Osteoblast (primary cell): ENCODE data around the gene ITGB8. TPM values are rescaled to one million over a fixed set of nuclear protein-coding genes. Genes with fewer than 3 reads are reported as not detected.
A peak's percentile ranks its signal among the peaks of the same experiment; 100 is the strongest.

Source experiments
- DNase-seq: peaks from one replicate; pipeline ENCODE4 v3.0.0; 2011; ENCODE audit warnings: low spot score, mixed read lengths; ENCODE audit not compliant: insufficient read length; ENCODE audit errors: missing footprints
- H2AFZ ChIP-seq: 2 replicates; pipeline ENCODE4 v1.6.0; 2011; ENCODE audit warnings: mild to moderate bottlenecking, low read length
- H3K27ac ChIP-seq: 2 replicates; pipeline ENCODE4 v1.5.1; 2011; ENCODE audit warnings: mild to moderate bottlenecking, low read depth, low read length, moderate library complexity
- H3K27me3 ChIP-seq: 2 replicates; pipeline ENCODE4 v1.6.0; 2012; ENCODE audit warnings: mild to moderate bottlenecking, control low read depth, inconsistent platforms, low read length, moderate library complexity; ENCODE audit not compliant: insufficient read depth
- H3K36me3 ChIP-seq: 2 replicates; pipeline ENCODE4 v1.5.1; 2011; ENCODE audit warnings: mild to moderate bottlenecking, low read length, control low read depth, moderate library complexity; ENCODE audit not compliant: insufficient read depth
- H3K4me1 ChIP-seq: 2 replicates; pipeline ENCODE4 v1.5.1; 2011; ENCODE audit warnings: mild to moderate bottlenecking, low read length, control low read depth, moderate library complexity; ENCODE audit not compliant: insufficient read depth
- H3K4me2 ChIP-seq: 2 replicates; pipeline ENCODE4 v1.6.0; 2011; ENCODE audit warnings: mild to moderate bottlenecking, low read length; ENCODE audit not compliant: insufficient read depth
- H3K4me3 ChIP-seq: fragments of 200-600 bp; sonication (generic); 3 replicates; pipeline ENCODE4 v1.5.1; 2012; ENCODE audit warnings: mild to moderate bottlenecking, low read length, inconsistent platforms; ENCODE audit not compliant: insufficient read depth
- H3K79me2 ChIP-seq: 2 replicates; pipeline ENCODE4 v1.6.0; 2012; ENCODE audit warnings: mild to moderate bottlenecking, low read length, control low read depth, inconsistent platforms; ENCODE audit not compliant: insufficient read depth
- H3K9me3 ChIP-seq: 2 replicates; pipeline ENCODE4 v1.5.1; 2011; ENCODE audit warnings: low read depth, low read length, control low read depth
- H4K20me1 ChIP-seq: 2 replicates; pipeline ENCODE4 v1.6.0; 2012; ENCODE audit warnings: mild to moderate bottlenecking, low read length, control low read depth; ENCODE audit not compliant: insufficient read depth
- total RNA-seq: library from RNA; depleted of rRNA; stranded (reverse); fragments of >200 nt; gene quantifications from 2 replicates; pipeline ENCODE4 v1.2.3, GENCODE V29; 2012
- TF ChIP-seq, protein P1 (sequence below): IDR thresholded peaks from 2 replicates; pipeline ENCODE4 v1.5.1; 2011; ENCODE audit warnings: mild to moderate bottlenecking, low read depth, low read length, moderate library complexity; ENCODE audit errors: extremely low read depth

ITGB8 gene
- 30.9 and 35.1 TPM in 2 replicates for total RNA-seq

DNA sequence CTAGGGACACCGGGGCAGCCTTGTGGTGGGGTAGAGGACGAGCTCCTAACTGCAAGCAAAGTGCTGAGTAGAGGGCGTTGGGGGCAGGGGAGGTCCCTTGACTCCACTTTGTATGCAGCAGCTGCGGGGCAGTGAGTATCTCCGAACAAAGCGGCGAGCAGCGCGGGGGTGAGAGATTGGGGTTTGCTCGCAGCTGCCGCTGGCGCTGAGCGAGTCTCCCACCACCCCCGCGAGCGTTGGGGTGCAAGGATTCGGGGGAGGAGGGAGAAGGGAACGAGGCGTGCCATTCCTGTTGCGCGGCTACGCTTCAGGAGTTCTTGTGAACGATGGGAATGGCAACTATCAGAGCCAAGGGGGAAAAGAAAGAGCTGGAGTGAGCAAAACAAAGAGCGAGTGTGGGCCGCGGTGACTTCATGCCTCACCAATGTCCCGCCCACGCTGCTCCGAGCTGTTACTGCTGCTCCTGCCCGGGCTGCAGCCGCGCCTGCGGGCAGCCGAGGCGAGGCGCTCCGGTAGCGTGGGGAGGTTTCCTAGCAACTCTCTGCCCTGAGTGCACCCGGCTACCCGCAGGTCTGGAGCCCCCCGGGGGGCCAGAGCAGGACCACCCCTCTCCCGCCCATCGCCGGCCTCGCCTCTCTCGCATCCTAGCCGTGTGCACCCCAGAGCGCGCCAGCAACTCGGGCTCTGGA is at the start of gene ITGB8:
Gene ITGB8 (plus strand): TSS at position 662 of the 689 bp plus-strand sequence. CDS start 907 bp downstream, outside the sequence.
- H3K27ac ChIP-seq = peak within 1 kb of the TSS; percentile 89
- no peaks in the 10 kb centered on the region for H4K20me1 ChIP-seq

GRCh38 chr7:20282959-20283358 is 47.7 kb upstream of the ITGB8 start:
- Histone ChIP-seq H3K27me3 (no peaks in the 10 kb centered on the region), H3K9me3 (no peaks in the 10 kb centered on the region), H3K4me1 (peaks cover 7% of the 10 kb centered on the region), H2AFZ (no peak overlapping the region), H3K4me3 (no peak overlapping the region), H3K27ac (no peak overlapping the region), H3K36me3 (no peaks in the 10 kb centered on the region), H3K79me2 (no peaks in the 10 kb centered on the region), H4K20me1 (no peaks in the 10 kb centered on the region), H3K4me2 (no peak overlapping the region)
- DNase-seq = no peak
- TF ChIP-seq, protein P1, sequence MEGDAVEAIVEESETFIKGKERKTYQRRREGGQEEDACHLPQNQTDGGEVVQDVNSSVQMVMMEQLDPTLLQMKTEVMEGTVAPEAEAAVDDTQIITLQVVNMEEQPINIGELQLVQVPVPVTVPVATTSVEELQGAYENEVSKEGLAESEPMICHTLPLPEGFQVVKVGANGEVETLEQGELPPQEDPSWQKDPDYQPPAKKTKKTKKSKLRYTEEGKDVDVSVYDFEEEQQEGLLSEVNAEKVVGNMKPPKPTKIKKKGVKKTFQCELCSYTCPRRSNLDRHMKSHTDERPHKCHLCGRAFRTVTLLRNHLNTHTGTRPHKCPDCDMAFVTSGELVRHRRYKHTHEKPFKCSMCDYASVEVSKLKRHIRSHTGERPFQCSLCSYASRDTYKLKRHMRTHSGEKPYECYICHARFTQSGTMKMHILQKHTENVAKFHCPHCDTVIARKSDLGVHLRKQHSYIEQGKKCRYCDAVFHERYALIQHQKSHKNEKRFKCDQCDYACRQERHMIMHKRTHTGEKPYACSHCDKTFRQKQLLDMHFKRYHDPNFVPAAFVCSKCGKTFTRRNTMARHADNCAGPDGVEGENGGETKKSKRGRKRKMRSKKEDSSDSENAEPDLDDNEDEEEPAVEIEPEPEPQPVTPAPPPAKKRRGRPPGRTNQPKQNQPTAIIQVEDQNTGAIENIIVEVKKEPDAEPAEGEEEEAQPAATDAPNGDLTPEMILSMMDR = no peak

More for the DNA sequence above, at the start of gene ITGB8:
- H3K36me3 ChIP-seq = no peaks in the 10 kb centered on the region
- no peaks in the 10 kb centered on the region for H3K9me3 ChIP-seq
- H3K79me2 ChIP-seq = no peaks in the 10 kb centered on the region
- H3K4me2 ChIP-seq = peak within 1 kb of the TSS; percentile 92
- peak; percentile 96 for DNase-seq
- no peaks in the 10 kb centered on the region for H3K27me3 ChIP-seq
- H3K4me1 ChIP-seq = peaks cover 16% of the 10 kb centered on the region
- H2AFZ ChIP-seq = peak within 1 kb of the TSS; percentile 86
- TF ChIP-seq, protein P1 = no peak
- peak within 1 kb of the TSS; percentile 77 for H3K4me3 ChIP-seq

DNA sequence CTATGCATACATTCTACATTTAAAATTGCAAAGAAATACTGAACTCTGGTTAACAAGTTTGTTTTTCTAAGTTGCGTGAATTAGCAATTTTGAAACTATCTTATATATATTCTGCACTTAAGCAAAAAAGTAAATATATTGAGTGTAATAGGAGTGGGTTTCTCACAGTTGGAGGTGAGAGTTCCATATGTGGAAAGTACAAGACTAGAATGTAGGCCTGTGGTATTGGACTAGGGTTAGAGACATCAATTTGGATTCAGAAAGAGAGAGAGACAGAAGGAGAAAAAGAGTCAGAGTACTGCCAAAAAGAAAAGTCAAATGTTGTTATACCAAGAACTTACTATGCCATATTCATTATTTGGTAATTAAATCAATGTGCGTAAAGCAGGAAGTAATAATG is 47.3 kb upstream of the ITGB8 start:
- no peaks in the 10 kb centered on the region for H3K79me2 ChIP-seq
- no peak overlapping the region for H3K4me3 ChIP-seq
- H2AFZ ChIP-seq = no peak overlapping the region
- no peak for DNase-seq
- no peaks in the 10 kb centered on the region for H3K9me3 ChIP-seq
- H3K27me3 ChIP-seq = no peaks in the 10 kb centered on the region
- TF ChIP-seq, protein P1 = no peak
- no peak overlapping the region for H3K4me2 ChIP-seq
- no peaks in the 10 kb centered on the region for H4K20me1 ChIP-seq
- H3K27ac ChIP-seq = no peak overlapping the region
- no peaks in the 10 kb centered on the region for H3K36me3 ChIP-seq
- H3K4me1 ChIP-seq = peaks cover 7% of the 10 kb centered on the region

DNA sequence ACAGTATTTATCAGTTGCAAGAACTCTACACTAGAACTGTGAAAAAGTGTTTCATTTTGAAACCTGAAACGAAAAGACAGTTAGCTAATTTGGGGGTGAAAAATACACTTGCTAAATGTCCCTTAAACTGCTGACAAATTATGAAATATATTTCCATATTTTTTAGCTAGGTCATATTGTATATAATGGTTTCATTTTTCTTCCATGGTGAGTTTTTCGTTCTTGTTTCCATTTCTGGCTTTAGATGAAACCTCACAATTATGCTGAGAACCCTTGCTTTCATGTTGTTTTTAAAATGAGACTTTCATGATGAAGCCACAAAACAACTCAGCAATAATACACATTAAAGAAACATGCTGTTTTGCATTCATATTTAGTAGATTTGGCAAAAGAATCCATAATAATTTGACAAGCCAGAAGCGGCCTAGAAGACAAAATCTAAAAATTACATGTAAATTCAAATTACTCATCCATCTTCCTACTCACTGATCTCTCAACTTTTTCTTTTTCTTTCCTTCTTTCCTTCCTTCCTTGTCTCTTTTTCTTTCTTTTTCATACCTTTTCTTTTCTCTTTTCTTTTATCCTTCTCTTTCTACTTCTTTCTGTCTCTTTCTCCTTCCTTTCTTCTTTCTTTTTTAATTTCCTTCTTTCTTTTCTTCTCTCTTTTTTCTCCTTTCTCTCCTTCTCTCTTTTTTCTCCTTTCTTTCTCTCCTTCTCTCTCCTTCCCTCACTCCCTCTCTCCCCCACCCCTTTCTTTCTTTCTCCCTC is 46.5 kb upstream of the ITGB8 start:
- TF ChIP-seq, protein P1 = no peak
- H3K4me2 ChIP-seq = no peak overlapping the region
- H3K4me3 ChIP-seq = no peak overlapping the region
- H3K27ac ChIP-seq = no peak overlapping the region
- no peak overlapping the region for H2AFZ ChIP-seq
- peaks cover 7% of the 10 kb centered on the region for H3K4me1 ChIP-seq
- no peak for DNase-seq
- H3K79me2 ChIP-seq = no peaks in the 10 kb centered on the region
- H3K9me3 ChIP-seq = no peaks in the 10 kb centered on the region
- no peaks in the 10 kb centered on the region for H4K20me1 ChIP-seq
- no peaks in the 10 kb centered on the region for H3K27me3 ChIP-seq
- H3K36me3 ChIP-seq = no peaks in the 10 kb centered on the region
